ENCODE results near the gene SLC28A3. TPM values are rescaled to one million over a fixed set of nuclear protein-coding genes. Genes with fewer than 3 reads are reported as not detected.
"Not testable (repeated sequence)": the region's sequence is repeated elsewhere in the genome, so short reads cannot be mapped to it uniquely, and the experiment has no call there.

The SLC28A3 gene
- total and polyA plus RNA-seq, 10 of the 15 experiments (the other 5 are each of a cell fraction or from before 2014, with no cell fraction given) = 0.03 to 0.39 (median 0.07) TPM; not detected in 2

GRCh38 chr9:84390254-84390653, 49.7 kb upstream of the SLC28A3 start:
- H4K20me1 ChIP-seq (ENCODE audit: control insufficient read depth, insufficient read depth); H3K4me3 ChIP-seq; H3K27ac ChIP-seq (ENCODE audit: control insufficient read depth, insufficient read depth); H3K4me2 ChIP-seq (ENCODE audit: control insufficient read depth, insufficient read depth); BruUV-seq (replicated peaks); H3K79me2 ChIP-seq (ENCODE audit: control insufficient read depth, insufficient read depth, low read length); ATAC-seq; SMC1A ChIA-PET (ENCODE audit: uncharacterized antibody, unreplicated experiment); H3K9me3 ChIP-seq (replicated peaks; ENCODE audit: control insufficient read depth, insufficient read depth, low read length); H3K27me3 ChIP-seq (replicated peaks in 1 of 2; ENCODE audit: control insufficient read depth in 2 of 2, insufficient read depth in 2 of 2, low read length in 1 of 2); DNase-seq (ENCODE audit: low read depth, low spot score); H3K4me1 ChIP-seq (ENCODE audit: control insufficient read depth, insufficient read depth, low read length); H2AFZ ChIP-seq (ENCODE audit: control insufficient read depth, low read depth, low read length); RAD21 ChIA-PET (ENCODE audit: unreplicated experiment); H3K9ac ChIP-seq (ENCODE audit: control insufficient read depth, insufficient read depth, low read length); intact Hi-C loops (cut with micrococcal nuclease; ENCODE audit: unreplicated experiment); FAIRE-seq; H3K36me3 ChIP-seq (ENCODE audit: control insufficient read depth in 2 of 2, insufficient read depth in 2 of 2, low read length in 1 of 2): not testable (repeated sequence)
- ChIA-PET CTCF (interaction anchor here (0.6 kb wide), 1 partner anchor 526 kb away, joined by 3 read pairs; no protein-coding TSS in a partner anchor), POLR2A (interaction anchor here (0.7 kb wide), 1 partner anchor 103 kb away, joined by 4 read pairs; no protein-coding TSS in a partner anchor)
- in situ Hi-C loops (cut with MboI) = loop anchor here (10.0 to 25.0 kb wide), 2 partner anchors 275 to 1397 kb away; partner anchors contain the start of gene NTRK2
- WGBS (ENCODE audit: insufficient coverage, insufficient replicate concordance, low lambda C conversion rate, missing lambda C conversion rate) = 1% methylated on average over 7 of the region's 7 CpGs

- Histone ChIP-seq H3K4me1 (ENCODE audit: control insufficient read depth, insufficient read depth, low read length) (no peaks in the 10 kb centered on the region), H3K9me3 (replicated peaks; ENCODE audit: control insufficient read depth, insufficient read depth, low read length) (no peaks in the 10 kb centered on the region), H2AFZ (ENCODE audit: control insufficient read depth, low read depth, low read length) (no peak overlapping the region), H3K79me2 (ENCODE audit: control insufficient read depth, insufficient read depth, low read length) (no peaks in the 10 kb centered on the region), H3K9ac (ENCODE audit: control insufficient read depth, insufficient read depth, low read length) (no peak overlapping the region), H3K4me3 (no peak overlapping the region), H3K4me2 (ENCODE audit: control insufficient read depth, insufficient read depth) (no peak overlapping the region), H4K20me1 (ENCODE audit: control insufficient read depth, insufficient read depth) (no peaks in the 10 kb centered on the region), H3K36me3 (ENCODE audit: control insufficient read depth in 2 of 2, insufficient read depth in 2 of 2, low read length in 1 of 2) (no peaks in the 10 kb centered on the region), H3K27me3 (replicated peaks in 1 of 2; ENCODE audit: control insufficient read depth in 2 of 2, insufficient read depth in 2 of 2, low read length in 1 of 2) (no peaks in the 10 kb centered on the region), H3K27ac (ENCODE audit: control insufficient read depth, insufficient read depth) (no peak overlapping the region)
- ChIA-PET SMC1A (ENCODE audit: uncharacterized antibody, unreplicated experiment) (interaction anchor here (0.8 to 1.5 kb wide), 2 partner anchors 9 to 10 kb away, joined by 3 to 5 read pairs; no protein-coding TSS in a partner anchor), CTCF (interaction anchor here (0.6 to 1.9 kb wide), 3 partner anchors 9 to 33 kb away, joined by 3 to 11 read pairs (median 4); no protein-coding TSS in a partner anchor), POLR2A (no interaction called here), RAD21 (ENCODE audit: unreplicated experiment) (interaction anchor here (1.2 kb wide), 1 partner anchor 9 kb away, joined by 3 read pairs; no protein-coding TSS in a partner anchor)
- TF ChIP-seq EZH2 (IDR thresholded peaks at IDR 0.05; ENCODE audit: borderline replicate concordance, control insufficient read depth, low read depth, low read length) (no peak), ZBED1 (IDR thresholded peaks at IDR 0.05; ENCODE audit: borderline replicate concordance) (no peak), IRF4 (IDR thresholded peaks at IDR 0.05; ENCODE audit: low read depth, low read length) (no peak), RUNX3 (IDR thresholded peaks at IDR 0.05; ENCODE audit: low read length) (no peak), TAF1 (IDR thresholded peaks at IDR 0.05; ENCODE audit: borderline replicate concordance, low read depth, low read length) (no peak), E4F1 (IDR thresholded peaks at IDR 0.05; ENCODE audit: borderline replicate concordance, partially characterized antibody) (no peak)
- WGBS (ENCODE audit: insufficient coverage, insufficient replicate concordance, low lambda C conversion rate, missing lambda C conversion rate) = 30% methylated on average over 5 of the region's 5 CpGs
- ATAC-seq = no peak
- no peak for DNase-seq (ENCODE audit: low read depth, low spot score)
- in situ Hi-C loops (cut with MboI) = loop anchor here (25.0 kb wide), 1 partner anchor 1399 kb away; no protein-coding TSS in a partner anchor
- intact Hi-C loops (cut with micrococcal nuclease; ENCODE audit: unreplicated experiment) = no loop called here
- FAIRE-seq = no peak
- BruUV-seq (replicated peaks) = no TSS peak
Observed at GRCh38 chr9:84387821-84388220, 47.3 kb upstream of the SLC28A3 start.

All from GM12878 (cell line).